ENCODE results near the gene GBA3.

DNA sequence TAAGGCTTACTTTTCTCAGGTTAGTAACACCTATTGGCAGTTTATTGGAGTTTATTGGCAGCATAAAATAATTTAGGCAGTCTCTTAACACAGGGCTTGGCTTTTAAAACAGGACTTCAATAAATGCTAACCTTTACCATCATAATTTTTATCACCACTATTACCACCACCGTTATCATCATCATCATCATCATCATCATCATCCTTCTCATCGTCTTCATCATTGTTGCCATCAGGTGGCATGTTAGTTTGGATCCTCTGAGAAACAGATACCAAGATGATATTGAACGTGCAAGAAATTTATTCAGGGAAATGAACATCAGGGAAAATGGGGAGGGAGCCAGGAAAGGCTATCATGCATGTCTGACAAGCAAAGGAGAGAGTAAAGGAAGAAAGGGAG, 16.2 kb downstream of the GBA3 start:
- TF ChIP-seq POLR2A (IDR thresholded peaks at IDR 0.05) = no peak
- TF ChIP-seq, protein P1, sequence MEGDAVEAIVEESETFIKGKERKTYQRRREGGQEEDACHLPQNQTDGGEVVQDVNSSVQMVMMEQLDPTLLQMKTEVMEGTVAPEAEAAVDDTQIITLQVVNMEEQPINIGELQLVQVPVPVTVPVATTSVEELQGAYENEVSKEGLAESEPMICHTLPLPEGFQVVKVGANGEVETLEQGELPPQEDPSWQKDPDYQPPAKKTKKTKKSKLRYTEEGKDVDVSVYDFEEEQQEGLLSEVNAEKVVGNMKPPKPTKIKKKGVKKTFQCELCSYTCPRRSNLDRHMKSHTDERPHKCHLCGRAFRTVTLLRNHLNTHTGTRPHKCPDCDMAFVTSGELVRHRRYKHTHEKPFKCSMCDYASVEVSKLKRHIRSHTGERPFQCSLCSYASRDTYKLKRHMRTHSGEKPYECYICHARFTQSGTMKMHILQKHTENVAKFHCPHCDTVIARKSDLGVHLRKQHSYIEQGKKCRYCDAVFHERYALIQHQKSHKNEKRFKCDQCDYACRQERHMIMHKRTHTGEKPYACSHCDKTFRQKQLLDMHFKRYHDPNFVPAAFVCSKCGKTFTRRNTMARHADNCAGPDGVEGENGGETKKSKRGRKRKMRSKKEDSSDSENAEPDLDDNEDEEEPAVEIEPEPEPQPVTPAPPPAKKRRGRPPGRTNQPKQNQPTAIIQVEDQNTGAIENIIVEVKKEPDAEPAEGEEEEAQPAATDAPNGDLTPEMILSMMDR (IDR thresholded peaks at IDR 0.05) = no peak

All from right lobe of liver (tissue), 4 donors.